HCT116 (cell line): ENCODE data around the gene CXCL13. TPM values are rescaled to one million over a fixed set of nuclear protein-coding genes. Genes with fewer than 3 reads are reported as not detected.

Experiments used
- ATAC-seq: fragments of 200-7000 bp; cut with Tn5 transposase; 2 replicates; pipeline ENCODE4 v1.9.1; 2020; ENCODE audit warnings: mild to moderate bottlenecking, moderate library complexity
- BruUV-seq: library from RNA; stranded (reverse); fragments of 400-500 nt; replicated peaks from 2 replicates; lab custom pipeline; 2021; lab: Mats Ljungman, UMichigan
- CTCF ChIA-PET: fragments of 300-600 bp; sonication (Branson Sonifier 250); formaldehyde crosslinking; loops from one replicate; lab custom pipeline; 2021; ENCODE audit warnings: antibody characterized with exemption; lab: Charles Lee
- POLR2A ChIA-PET: fragments of 300-600, 350-600 bp; sonication (Branson Sonifier 250); formaldehyde crosslinking; loops from one replicate; lab custom pipeline; 2021; ENCODE audit warnings: antibody characterized with exemption; lab: Charles Lee
- RAD21 ChIA-PET, 2 experiments: fragments of 300-600 bp; sonication (Branson Sonifier 250); formaldehyde crosslinking; loops; one replicate each; lab custom pipeline; 2023; ENCODE audit warnings: low total read pairs in 2 of 2; ENCODE audit not compliant: uncharacterized antibody in 2 of 2, unreplicated experiment in 2 of 2, low non-redundant PET in 1 of 2; lab: Charles Lee
- DNase-seq: peaks from one replicate; pipeline ENCODE4 v3.0.0-alpha.2; 2010; ENCODE audit warnings: low read depth, low spot score
- H2AFZ ChIP-seq: fragments of 200-600 bp; shearing (Covaris generic), sonication (generic); 2 replicates; pipeline ENCODE4 v1.6.1; 2017; ENCODE audit warnings: low read depth, mixed run types, mixed read lengths, antibody characterized with exemption, low read length; ENCODE audit not compliant: poor library complexity, severe bottlenecking
- H3K27ac ChIP-seq: 2 replicates; pipeline ENCODE4 v1.5.1; 2012; ENCODE audit warnings: low read depth, low read length
- H3K27me3 ChIP-seq: fragments of 200-600 bp; sonication (generic); 2 replicates; pipeline ENCODE4 v1.6.1; 2016; ENCODE audit warnings: mixed run types, low read length, mixed read lengths; ENCODE audit not compliant: insufficient read depth
- H3K36me3 ChIP-seq, 2 experiments: fragments of 200-500 bp in 1 of 2; fragments of 200-600 bp in 1 of 2; sonication (Bioruptor generic) in 1 of 2; sonication (generic) in 1 of 2; 2 replicates each; pipeline versions ENCODE4 v1.5.1 to v1.6.1; 2014 to 2016; ENCODE audit warnings: low read length in 2 of 2, inconsistent platforms in 1 of 2, mixed read lengths in 1 of 2, mixed run types in 1 of 2; ENCODE audit not compliant: insufficient read depth in 2 of 2, control insufficient read depth in 1 of 2
- H3K4me1 ChIP-seq, 2 experiments: fragments of 200-600 bp in 1 of 2; sonication (generic) in 1 of 2; 2 replicates each; pipeline versions ENCODE4 v1.5.1 to v1.6.1; 2012 to 2017; ENCODE audit warnings: low read length in 2 of 2, inconsistent platforms in 1 of 2, mild to moderate bottlenecking in 1 of 2, mixed read lengths in 1 of 2, mixed run types in 1 of 2, moderate library complexity in 1 of 2; ENCODE audit not compliant: insufficient read depth in 2 of 2, control insufficient read depth in 1 of 2
- H3K4me2 ChIP-seq: fragments of 200-600 bp; sonication (generic); 2 replicates; pipeline ENCODE4 v1.6.1; 2017; ENCODE audit warnings: mixed run types, low read length, mixed read lengths
- H3K4me3 ChIP-seq, 2 experiments: fragments of 200-600 bp in 1 of 2; sonication (generic) in 1 of 2; replicated peaks in 1 of 2; 2 replicates each; pipeline ENCODE4 v1.5.1; 2011 to 2016; ENCODE audit warnings: low read length in 2 of 2, control low read depth in 1 of 2, low read depth in 1 of 2, mild to moderate bottlenecking in 1 of 2, mixed read lengths in 1 of 2, mixed run types in 1 of 2
- H3K79me2 ChIP-seq: fragments of 200-600 bp; sonication (generic); 2 replicates; pipeline ENCODE4 v1.6.1; 2017; ENCODE audit warnings: mild to moderate bottlenecking, mixed run types, low read length, moderate library complexity, mixed read lengths; ENCODE audit not compliant: insufficient read depth
- H3K9ac ChIP-seq: fragments of 200-600 bp; sonication (generic); 2 replicates; pipeline ENCODE4 v1.6.1; 2016; ENCODE audit warnings: low read length, mixed read lengths
- H3K9me2 ChIP-seq: fragments of 200-600 bp; sonication (generic), shearing (Covaris generic); 2 replicates; pipeline ENCODE4 v1.6.1; 2017; ENCODE audit warnings: mixed run types, mild to moderate bottlenecking, moderate library complexity; ENCODE audit not compliant: insufficient read depth
- H3K9me3 ChIP-seq, 2 experiments: fragments of 200-500 bp in 1 of 2; fragments of 200-600 bp in 1 of 2; sonication (Bioruptor generic) in 1 of 2; sonication (generic) in 1 of 2; 2 replicates each; pipeline ENCODE4 v1.6.1; 2014 to 2017; ENCODE audit warnings: low read length in 2 of 2, mixed read lengths in 2 of 2, inconsistent platforms in 1 of 2, low read depth in 1 of 2, mild to moderate bottlenecking in 1 of 2, mixed run types in 1 of 2, moderate library complexity in 1 of 2; ENCODE audit not compliant: control insufficient read depth in 1 of 2, insufficient read depth in 1 of 2
- H4K20me1 ChIP-seq: fragments of 200-600 bp; sonication (generic), shearing (Covaris generic); 2 replicates; pipeline ENCODE4 v1.6.1; 2017; ENCODE audit warnings: mixed run types, mild to moderate bottlenecking, moderate library complexity; ENCODE audit not compliant: insufficient read depth
- CBX3 ChIP-seq: IDR thresholded peaks from 2 replicates; pipeline ENCODE4 v1.6.1; 2012; ENCODE audit warnings: low read depth
- CEBPB ChIP-seq: IDR thresholded peaks from 2 replicates; pipeline ENCODE4 v1.6.1; 2012; ENCODE audit warnings: low read depth
- EGR1 ChIP-seq: IDR thresholded peaks from 2 replicates; pipeline ENCODE4 v1.6.1; 2012; ENCODE audit warnings: low read depth
- ELF1 ChIP-seq: IDR thresholded peaks from 2 replicates; pipeline ENCODE4 v1.6.1; 2012; ENCODE audit warnings: low read depth, borderline replicate concordance
- EZH2 ChIP-seq: fragments of 200-600 bp; sonication (generic); IDR thresholded peaks from 2 replicates; pipeline ENCODE4 v1.6.1; 2017; ENCODE audit warnings: antibody characterized with exemption, mixed run types
- EZH2phosphoT487 ChIP-seq: fragments of 200-600 bp; IDR thresholded peaks from 2 replicates; pipeline ENCODE4 v1.6.1; 2018; ENCODE audit warnings: antibody characterized with exemption, borderline replicate concordance
- FOSL1 ChIP-seq: IDR thresholded peaks from 2 replicates; pipeline ENCODE4 v1.6.1; 2012; ENCODE audit warnings: low read depth
- JUND ChIP-seq: IDR thresholded peaks from 2 replicates; pipeline ENCODE4 v1.6.1; 2012
- POLR2AphosphoS5 ChIP-seq: IDR thresholded peaks from 2 replicates; pipeline ENCODE4 v1.6.1; 2011; ENCODE audit warnings: mild to moderate bottlenecking, low read depth, low read length, moderate library complexity
- REST ChIP-seq: IDR thresholded peaks from 2 replicates; pipeline ENCODE4 v1.6.1; 2012; ENCODE audit warnings: low read depth
- SIN3A ChIP-seq: IDR thresholded peaks from 2 replicates; pipeline ENCODE4 v1.6.1; 2012; ENCODE audit warnings: low read depth
- SP1 ChIP-seq: IDR thresholded peaks from 2 replicates; pipeline ENCODE4 v1.6.1; 2012; ENCODE audit warnings: low read depth
- SRF ChIP-seq: IDR thresholded peaks from 2 replicates; pipeline ENCODE4 v1.6.1; 2012; ENCODE audit warnings: low read depth
- TCF7L2 ChIP-seq: IDR thresholded peaks from 2 replicates; pipeline ENCODE4 v1.7.0; 2011; ENCODE audit warnings: borderline replicate concordance, inconsistent platforms; ENCODE audit not compliant: insufficient read depth, insufficient read length; ENCODE audit errors: extremely low read depth
- ZFX ChIP-seq: fragments of 450-650 bp; IDR thresholded peaks from 2 replicates; pipeline ENCODE4 v1.6.1; 2017
- ZNF274 ChIP-seq: fragments of 200-500 bp; sonication (Bioruptor generic); IDR thresholded peaks from 2 replicates; pipeline ENCODE4 v1.6.1; 2014; ENCODE audit warnings: mild to moderate bottlenecking, low read depth, low read length, inconsistent platforms
- intact Hi-C: fragments of 100-400 bp; cut with micrococcal nuclease; formaldehyde crosslinking; loops from 2 replicates; pipeline ENCODE4 v1.10.0; 2022
- total RNA-seq: library from RNA; stranded (reverse); gene quantifications from one replicate; pipeline ENCODE4 v1.2.1, GENCODE V29; 2021; ENCODE audit not compliant: unreplicated experiment
- TF ChIP-seq, protein P1 (sequence below), 3 experiments: fragments of 200-600 bp in 1 of 3; sonication (generic) in 1 of 3; IDR thresholded peaks in 2 of 3; conservative IDR thresholded peaks in 1 of 3; 2 replicates each; pipeline ENCODE4 v1.5.1; 2012 to 2017; ENCODE audit warnings: low read depth in 2 of 3, low read length in 2 of 3, antibody characterized with exemption in 1 of 3, borderline replicate concordance in 1 of 3, control low read depth in 1 of 3, mild to moderate bottlenecking in 1 of 3, mixed read lengths in 1 of 3, mixed run types in 1 of 3, moderate library complexity in 1 of 3; ENCODE audit not compliant: insufficient read depth in 1 of 3

Gene CXCL13
- total RNA-seq, 1 experiment from 2014 or later = not detected

GRCh38 chr4:77582711-77583110 lies 22.9 kb upstream of the CXCL13 start:
- Histone ChIP-seq H3K4me2 (no peak overlapping the region), H3K27me3 (no peaks in the 10 kb centered on the region), H3K79me2 (no peaks in the 10 kb centered on the region), H4K20me1 (no peaks in the 10 kb centered on the region), H3K27ac (no peak overlapping the region), H3K9ac (no peak overlapping the region), H3K36me3 (no peaks in the 10 kb centered on the region), H3K4me3 (no peak overlapping the region), H2AFZ (no peak overlapping the region), H3K9me3 (no peaks in the 10 kb centered on the region), H3K9me2 (no peaks in the 10 kb centered on the region), H3K4me1 (peaks cover 12 to 16% of the 10 kb centered on the region in 2 experiments)
- RAD21 ChIA-PET = no interaction called here
- BruUV-seq = no TSS peak
- POLR2A ChIA-PET = no interaction called here
- no peak for TF ChIP-seq SP1
- TF ChIP-seq SRF = no peak
- no peak for TF ChIP-seq EGR1
- TF ChIP-seq EZH2phosphoT487 = no peak
- no peak for TF ChIP-seq SIN3A
- TF ChIP-seq REST = no peak
- TF ChIP-seq, protein P1, sequence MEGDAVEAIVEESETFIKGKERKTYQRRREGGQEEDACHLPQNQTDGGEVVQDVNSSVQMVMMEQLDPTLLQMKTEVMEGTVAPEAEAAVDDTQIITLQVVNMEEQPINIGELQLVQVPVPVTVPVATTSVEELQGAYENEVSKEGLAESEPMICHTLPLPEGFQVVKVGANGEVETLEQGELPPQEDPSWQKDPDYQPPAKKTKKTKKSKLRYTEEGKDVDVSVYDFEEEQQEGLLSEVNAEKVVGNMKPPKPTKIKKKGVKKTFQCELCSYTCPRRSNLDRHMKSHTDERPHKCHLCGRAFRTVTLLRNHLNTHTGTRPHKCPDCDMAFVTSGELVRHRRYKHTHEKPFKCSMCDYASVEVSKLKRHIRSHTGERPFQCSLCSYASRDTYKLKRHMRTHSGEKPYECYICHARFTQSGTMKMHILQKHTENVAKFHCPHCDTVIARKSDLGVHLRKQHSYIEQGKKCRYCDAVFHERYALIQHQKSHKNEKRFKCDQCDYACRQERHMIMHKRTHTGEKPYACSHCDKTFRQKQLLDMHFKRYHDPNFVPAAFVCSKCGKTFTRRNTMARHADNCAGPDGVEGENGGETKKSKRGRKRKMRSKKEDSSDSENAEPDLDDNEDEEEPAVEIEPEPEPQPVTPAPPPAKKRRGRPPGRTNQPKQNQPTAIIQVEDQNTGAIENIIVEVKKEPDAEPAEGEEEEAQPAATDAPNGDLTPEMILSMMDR (IDR thresholded peaks at IDR 0.05 in 2 of 3, conservative IDR thresholded peaks at IDR 0.05 in 1 of 3; ENCODE audit: borderline replicate concordance in 1 of 3, insufficient read depth in 1 of 3, low read depth in 2 of 3, low read length in 2 of 3) = no peak
- TF ChIP-seq JUND = no peak
- TF ChIP-seq TCF7L2 = no peak
- TF ChIP-seq FOSL1 = no peak
- no peak for TF ChIP-seq CBX3
- TF ChIP-seq ELF1 = no peak
- TF ChIP-seq CEBPB = no peak
- TF ChIP-seq POLR2AphosphoS5 = no peak
- no peak for TF ChIP-seq ZNF274
- no peak for TF ChIP-seq ZFX
- no peak for TF ChIP-seq EZH2
- ATAC-seq (no peak), DNase-seq (no peak)
- CTCF ChIA-PET = no interaction called here
- intact Hi-C loops = no loop called here
